OCI-LY1 (cell line): ENCODE results near the gene ASPG.

Experiments used
- H2AFZ ChIP-seq: fragments of 200-600 bp; sonication (generic), shearing (Covaris generic); 2 replicates; pipeline ENCODE4 v1.6.0; 2014; ENCODE audit warnings: antibody characterized with exemption, mild to moderate bottlenecking, low read length
- H3F3A ChIP-seq: fragments of 200-600 bp; sonication (generic), shearing (Covaris generic); 2 replicates; pipeline ENCODE4 v1.6.0; 2014; ENCODE audit warnings: mild to moderate bottlenecking, antibody characterized with exemption, low read length, moderate library complexity; ENCODE audit not compliant: insufficient read depth
- H3K27ac ChIP-seq: fragments of 200-600 bp; sonication (generic); 2 replicates; pipeline ENCODE4 v1.5.1; 2014; ENCODE audit warnings: low read length, mixed run types, mild to moderate bottlenecking, low read depth; ENCODE audit not compliant: poor library complexity, severe bottlenecking
- H3K27me3 ChIP-seq: fragments of 200-600 bp; sonication (generic); 2 replicates; pipeline ENCODE4 v1.6.0; 2014; ENCODE audit warnings: antibody characterized with exemption, mild to moderate bottlenecking, low read length, moderate library complexity; ENCODE audit not compliant: insufficient read depth
- H3K36me3 ChIP-seq: fragments of 200-600 bp; sonication (generic); 2 replicates; pipeline ENCODE4 v1.6.1; 2014; ENCODE audit warnings: mild to moderate bottlenecking, antibody characterized with exemption, low read length, moderate library complexity, mixed read lengths; ENCODE audit not compliant: insufficient read depth
- H3K4me1 ChIP-seq: fragments of 200-600 bp; sonication (generic); 2 replicates; pipeline ENCODE4 v1.5.1; 2014; ENCODE audit warnings: mild to moderate bottlenecking, low read length, moderate library complexity; ENCODE audit not compliant: insufficient read depth, severe bottlenecking
- H3K4me2 ChIP-seq: fragments of 200-600 bp; sonication (generic), shearing (Covaris generic); 2 replicates; pipeline ENCODE4 v1.6.1; 2014; ENCODE audit warnings: low read length
- H3K4me3 ChIP-seq: fragments of 200-600 bp; sonication (generic); 2 replicates; pipeline ENCODE4 v1.5.1; 2014; ENCODE audit warnings: low read length, low read depth, mild to moderate bottlenecking, mixed read lengths; ENCODE audit not compliant: poor library complexity, severe bottlenecking
- H3K79me2 ChIP-seq: fragments of 200-600 bp; shearing (Covaris generic); 2 replicates; pipeline ENCODE4 v1.6.1; 2016; ENCODE audit warnings: mixed run types, low read length, mixed read lengths; ENCODE audit not compliant: insufficient read depth
- H3K9ac ChIP-seq: fragments of 200-600 bp; sonication (generic), shearing (Covaris generic); 2 replicates; pipeline ENCODE4 v1.6.1; 2014; ENCODE audit warnings: mild to moderate bottlenecking, low read length, mixed read lengths
- H3K9me2 ChIP-seq: fragments of 200-600 bp; sonication (generic), shearing (Covaris generic); 2 replicates; pipeline ENCODE4 v1.6.1; 2014; ENCODE audit warnings: low read depth, mild to moderate bottlenecking, low read length, mixed read lengths
- H3K9me3 ChIP-seq: fragments of 200-600 bp; shearing (Covaris generic); 2 replicates; pipeline ENCODE4 v1.6.1; 2014; ENCODE audit warnings: low read length, mixed read lengths
- H4K20me1 ChIP-seq: fragments of 200-600 bp; sonication (generic), shearing (Covaris generic); 2 replicates; pipeline ENCODE4 v1.6.0; 2016; ENCODE audit warnings: mild to moderate bottlenecking, low read length; ENCODE audit not compliant: insufficient read depth
- CTCF ChIP-seq: fragments of 200-600 bp; sonication (generic), shearing (Covaris generic); IDR thresholded peaks from 2 replicates; pipeline ENCODE4 v1.5.1; 2017; ENCODE audit warnings: mild to moderate bottlenecking, antibody characterized with exemption, low read length, moderate library complexity, mixed read lengths
- EZH2 ChIP-seq: fragments of 200-600 bp; sonication (generic), shearing (Covaris generic); IDR thresholded peaks from 2 replicates; pipeline ENCODE4 v1.8.0; 2017; ENCODE audit warnings: borderline replicate concordance, mixed run types, mild to moderate bottlenecking, antibody characterized with exemption, low read length, moderate library complexity, mixed read lengths

The ASPG gene

DNA sequence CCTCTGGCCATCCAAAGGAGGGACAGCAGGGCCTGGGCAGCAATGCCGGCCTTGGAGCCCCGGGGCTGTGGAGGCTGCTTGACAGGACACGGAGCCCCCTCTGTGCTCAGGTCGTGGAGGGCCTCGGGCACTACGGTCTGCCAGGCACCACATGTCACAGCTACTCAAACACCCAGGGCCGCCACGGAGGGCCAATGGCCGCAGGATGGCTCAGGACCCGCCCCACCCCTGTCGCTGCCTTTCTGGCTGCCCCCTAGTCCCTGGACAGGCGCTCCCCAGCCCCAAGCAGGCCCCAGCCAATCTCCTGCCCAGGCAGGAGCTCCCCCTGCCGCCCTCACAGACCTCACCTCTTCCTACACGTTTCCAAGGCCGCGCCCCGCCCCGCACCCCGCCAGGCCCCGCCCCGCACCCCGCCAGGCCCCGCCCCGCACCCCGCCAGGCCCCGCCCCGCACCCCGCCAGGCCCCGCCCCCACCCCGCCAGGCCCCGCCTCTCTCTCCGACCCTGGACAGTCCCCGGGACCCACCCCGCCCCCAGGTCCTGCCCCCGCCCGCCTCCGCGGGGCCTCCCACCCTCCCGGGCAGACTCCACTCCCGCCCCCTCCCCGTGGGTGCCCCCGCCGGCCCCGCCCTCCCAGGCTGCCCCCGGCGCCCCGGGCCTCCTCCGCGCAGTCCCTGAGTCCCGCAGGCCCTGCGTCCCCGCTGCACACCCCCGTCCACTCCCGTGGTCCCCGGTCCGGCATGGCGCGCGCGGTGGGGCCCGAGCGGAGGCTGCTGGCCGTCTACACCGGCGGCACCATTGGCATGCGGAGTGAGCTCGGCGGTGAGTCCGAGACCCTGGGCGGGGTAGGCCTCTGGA, at the start of gene ASPG:
Gene ASPG, plus strand, starts transcription at position 669 of the 857 bp plus-strand sequence. Its CDS starts 71 bp downstream, at position 740.
- H3K79me2 ChIP-seq = no peaks in the 10 kb centered on the region
- no peaks in the 10 kb centered on the region for H3K27me3 ChIP-seq
- H3K27ac ChIP-seq = no peak within 1 kb of the TSS
- no peaks in the 10 kb centered on the region for H3K4me1 ChIP-seq
- H3K9me3 ChIP-seq = no peaks in the 10 kb centered on the region
- H3K4me3 ChIP-seq = no peak within 1 kb of the TSS
- no peaks in the 10 kb centered on the region for H3F3A ChIP-seq
- no peak within 1 kb of the TSS for H3K4me2 ChIP-seq
- H4K20me1 ChIP-seq = no peaks in the 10 kb centered on the region
- no peak within 1 kb of the TSS for H2AFZ ChIP-seq
- no peak within 1 kb of the TSS for H3K9ac ChIP-seq
- TF ChIP-seq CTCF (no peak), EZH2 (no peak)
- no peaks in the 10 kb centered on the region for H3K9me2 ChIP-seq
- H3K36me3 ChIP-seq = no peaks in the 10 kb centered on the region

DNA sequence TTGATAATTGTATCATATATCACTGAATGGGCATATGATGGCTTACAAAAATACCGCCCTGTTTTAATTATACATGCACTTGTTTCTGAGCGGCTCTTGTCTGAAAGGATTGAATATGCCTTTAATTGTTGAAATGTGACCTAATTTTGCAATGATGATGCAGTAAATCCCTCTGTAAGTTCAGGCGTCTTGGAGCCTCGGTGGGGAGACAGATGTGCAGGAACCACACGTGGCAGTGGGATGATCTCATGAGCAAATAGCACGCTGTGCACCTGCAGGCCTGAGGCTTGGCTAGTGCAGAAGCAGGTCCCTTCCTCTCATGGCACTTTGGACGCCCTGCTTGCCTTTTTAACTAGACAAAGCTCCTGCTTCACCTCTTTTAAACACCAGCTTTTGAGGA, 49.3 kb upstream of the ASPG start:
- Histone ChIP-seq H3K4me1 (no peaks in the 10 kb centered on the region), H4K20me1 (no peaks in the 10 kb centered on the region), H2AFZ (no peak overlapping the region), H3K36me3 (no peaks in the 10 kb centered on the region), H3K9ac (no peak overlapping the region), H3K27ac (no peak overlapping the region), H3K4me2 (no peak overlapping the region), H3K27me3 (peaks cover 33% of the 10 kb centered on the region), H3K9me3 (no peaks in the 10 kb centered on the region), H3K9me2 (no peaks in the 10 kb centered on the region), H3F3A (no peaks in the 10 kb centered on the region), H3K4me3 (no peak overlapping the region), H3K79me2 (no peaks in the 10 kb centered on the region)
- TF ChIP-seq EZH2 (no peak), CTCF (no peak)

- Histone ChIP-seq H3K4me3 (no peak overlapping the region), H3K79me2 (no peaks in the 10 kb centered on the region), H3K9me2 (no peaks in the 10 kb centered on the region), H3K9ac (no peak overlapping the region), H3K9me3 (no peaks in the 10 kb centered on the region), H3K27ac (no peak overlapping the region), H4K20me1 (no peaks in the 10 kb centered on the region), H3K27me3 (peaks cover 33% of the 10 kb centered on the region), H3K36me3 (no peaks in the 10 kb centered on the region), H3K4me2 (no peak overlapping the region), H3K4me1 (no peaks in the 10 kb centered on the region), H3F3A (no peaks in the 10 kb centered on the region), H2AFZ (no peak overlapping the region)
- TF ChIP-seq EZH2 = no peak
- no peak for TF ChIP-seq CTCF
These were observed 48.4 kb upstream of the ASPG start for GRCh38 chr14:104037074-104037473.
